Measurements from ENCODE around the gene SLC35E4.

The SLC35E4 gene

GRCh38 chr22:30687358-30687757 is 51.8 kb downstream of the SLC35E4 start:
- DNase-seq = no peak

GRCh38 chr22:30689622-30690021 is 54.0 kb downstream of the SLC35E4 start:
- no peak for DNase-seq

GRCh38 chr22:30691204-30691603 is 55.6 kb downstream of the SLC35E4 start:
- no peak for DNase-seq

GRCh38 chr22:30694171-30694639 is 58.6 kb downstream of the SLC35E4 start:
- peak in 42 of 56 donors; percentile 16 to 79 (median 54) for DNase-seq

GRCh38 chr22:30694640-30695350 is 59.2 kb downstream of the SLC35E4 start, which contains the start of gene OSBP2:
Gene OSBP2, plus strand, starts transcription at chr22:30694874. Its CDS starts 36 bp downstream, at chr22:30694910.
- peak in 40 of 56 donors; percentile 10 to 71 (median 44) for DNase-seq

- DNase-seq = peak in 21 of 56 donors; percentile 25 to 69 (median 48)
These were observed 59.8 kb downstream of the SLC35E4 start for GRCh38 chr22:30695351-30695851.

GRCh38 chr22:30695871-30696655 is 60.5 kb downstream of the SLC35E4 start:
- DNase-seq = peak in 3 of 56 donors; percentile 19 to 59 (median 36)
